A549 (cell line): Measurements from ENCODE around the gene CNOT11. TPM values are rescaled to one million over a fixed set of nuclear protein-coding genes. Genes with fewer than 3 reads are reported as not detected.

Source experiments
- ATAC-seq, 2 experiments: fragments of 200-7000 bp in 1 of 2; fragments of >200 bp in 1 of 2; cut with Nextera tagmentation in 1 of 2; cut with Tn5 transposase in 1 of 2; 3 replicates each; pipeline versions ENCODE4 v1.8.0 to v1.9.1; 2018 to 2020; ENCODE audit warnings: mild to moderate bottlenecking in 1 of 2, moderate library complexity in 1 of 2
- CTCF ChIA-PET: fragments of 300-600 bp; sonication (Branson Sonifier 250); formaldehyde crosslinking; extraction: SDS; loops from one replicate; lab custom pipeline; 2021; ENCODE audit warnings: antibody characterized with exemption, inconsistent platforms; lab: Yijun Ruan, JAX
- POLR2A ChIA-PET: fragments of 350-600 bp; formaldehyde crosslinking; extraction: SDS; loops from one replicate; lab custom pipeline; 2021; ENCODE audit warnings: antibody characterized with exemption, inconsistent platforms; lab: Yijun Ruan, JAX
- DNase-seq, 2 experiments: peaks; one replicate each; pipeline versions ENCODE4 v3.0.0 to v3.0.0-alpha.2; 2011 to 2016; ENCODE audit warnings: low read depth in 1 of 2, low spot score in 1 of 2
- FAIRE-seq: peaks from 2 replicates; lab custom pipeline; 2011; peaks lifted over from hg19 to GRCh38; lab: Jason Lieb, UNC
- H3K27ac ChIP-seq, 2 experiments: fragments of >200 bp; sonication (Bioruptor Twin); formaldehyde crosslinking; 3 replicates each; pipeline ENCODE4 v1.5.1; 2016 to 2017
- H3K4me1 ChIP-seq: fragments of >200 bp; sonication (Bioruptor Twin); formaldehyde crosslinking; 3 replicates; pipeline ENCODE4 v1.6.1; 2016
- H3K4me2 ChIP-seq: fragments of >200 bp; sonication (Bioruptor Twin); formaldehyde crosslinking; 3 replicates; pipeline ENCODE4 v1.6.1; 2016
- H3K4me3 ChIP-seq: fragments of >200 bp; sonication (Bioruptor Twin); formaldehyde crosslinking; 3 replicates; pipeline ENCODE4 v1.5.1; 2016
- H3K9me3 ChIP-seq: fragments of >200 bp; sonication (Bioruptor Twin); formaldehyde crosslinking; 3 replicates; pipeline ENCODE4 v1.6.1; 2016
- CEBPB ChIP-seq, 2 experiments: fragments of >200 bp in 1 of 2; sonication (Bioruptor Twin) in 1 of 2; formaldehyde crosslinking in 1 of 2; IDR thresholded peaks; 2 replicates each; pipeline ENCODE4 v1.6.1; 2012 to 2016
- EHF ChIP-seq: fragments of 250-450 bp; sonication (Bioruptor Pico); IDR thresholded peaks from 2 replicates; pipeline ENCODE4 v1.5.0; 2020; ENCODE audit warnings: mild to moderate bottlenecking
- EHMT2 ChIP-seq: fragments of 200-600 bp; sonication (generic); IDR thresholded peaks from 2 replicates; pipeline ENCODE4 v1.6.1; 2016; ENCODE audit warnings: antibody characterized with exemption, low read depth, mild to moderate bottlenecking, moderate library complexity
- EP300 ChIP-seq, 2 experiments: fragments of >200 bp; sonication (Bioruptor Twin); formaldehyde crosslinking; IDR thresholded peaks; 2 replicates in 1 of 2; 3 replicates in 1 of 2; pipeline ENCODE4 v1.6.1; 2016 to 2017
- FOXS1 ChIP-seq: fragments of 250-450 bp; sonication (Bioruptor Pico); IDR thresholded peaks from 2 replicates; pipeline ENCODE4 v1.5.0; 2020; ENCODE audit warnings: mild to moderate bottlenecking, moderate library complexity
- HDAC2 ChIP-seq: fragments of 200-600 bp; sonication (generic); IDR thresholded peaks from 2 replicates; pipeline ENCODE4 v1.6.1; 2016
- HEYL ChIP-seq: fragments of 250-450 bp; sonication (Bioruptor Pico); IDR thresholded peaks from 2 replicates; pipeline ENCODE4 v1.8.0; 2021; ENCODE audit warnings: mild to moderate bottlenecking, moderate library complexity
- HOXA7 ChIP-seq: fragments of 250-450 bp; sonication (Bioruptor Pico); IDR thresholded peaks from 2 replicates; pipeline ENCODE4 v1.5.0; 2020; ENCODE audit warnings: mild to moderate bottlenecking, moderate library complexity
- HOXB13 ChIP-seq: fragments of 250-450 bp; sonication (Bioruptor Pico); IDR thresholded peaks from 2 replicates; pipeline ENCODE4 v1.5.0; 2020; ENCODE audit warnings: low read depth, mild to moderate bottlenecking, moderate library complexity
- HOXB5 ChIP-seq: fragments of 250-450 bp; sonication (Bioruptor Pico); IDR thresholded peaks from 2 replicates; pipeline ENCODE4 v1.5.0; 2020; ENCODE audit warnings: mild to moderate bottlenecking, moderate library complexity
- JUN ChIP-seq, 2 experiments: fragments of >200 bp; sonication (Bioruptor Twin); formaldehyde crosslinking; IDR thresholded peaks; 2 replicates in 1 of 2; 3 replicates in 1 of 2; pipeline ENCODE4 v1.6.1; 2016 to 2017
- JUNB ChIP-seq: fragments of >200 bp; sonication (Bioruptor Twin); formaldehyde crosslinking; IDR thresholded peaks from 2 replicates; pipeline ENCODE4 v1.6.1; 2016
- KDM1A ChIP-seq: fragments of 200-600 bp; sonication (generic); IDR thresholded peaks from 2 replicates; pipeline ENCODE4 v1.6.1; 2016; ENCODE audit warnings: low read depth, mild to moderate bottlenecking
- KDM5A ChIP-seq: fragments of 200-600 bp; sonication (generic); IDR thresholded peaks from 2 replicates; pipeline ENCODE4 v1.6.1; 2016; ENCODE audit warnings: antibody characterized with exemption, mild to moderate bottlenecking
- MAFK ChIP-seq: fragments of 450-650 bp; IDR thresholded peaks from 2 replicates; pipeline ENCODE4 v1.6.1; 2014; ENCODE audit not compliant: partially characterized antibody
- NFE2L2 ChIP-seq: fragments of 150-350 bp; conservative IDR thresholded peaks from 2 replicates; pipeline ENCODE4 v1.6.1; 2014; ENCODE audit warnings: low read length
- NPAS2 ChIP-seq: fragments of 250-450 bp; sonication (Bioruptor Pico); IDR thresholded peaks from 2 replicates; pipeline ENCODE4 v1.8.0; 2022; ENCODE audit warnings: mild to moderate bottlenecking, moderate library complexity, borderline replicate concordance
- POLR2AphosphoS2 ChIP-seq: conservative IDR thresholded peaks from 2 replicates; pipeline ENCODE4 v1.6.1; 2012; ENCODE audit warnings: low read length, improper control_type of control experiment, inconsistent platforms
- RCOR1 ChIP-seq: fragments of 150-350 bp; IDR thresholded peaks from 2 replicates; pipeline ENCODE4 v1.6.1; 2014; ENCODE audit warnings: antibody characterized with exemption, low read length, low read depth
- SREBF2 ChIP-seq: fragments of 450-650 bp; IDR thresholded peaks from 2 replicates; pipeline ENCODE4 v1.6.1; 2014; ENCODE audit warnings: mild to moderate bottlenecking, moderate library complexity
- TFCP2L1 ChIP-seq: fragments of 250-450 bp; sonication (Bioruptor Pico); IDR thresholded peaks from 2 replicates; pipeline ENCODE4 v1.5.0; 2021; ENCODE audit warnings: mild to moderate bottlenecking
- TP53 ChIP-seq: fragments of 250-450 bp; sonication (Bioruptor Pico); IDR thresholded peaks from 2 replicates; pipeline ENCODE4 v1.5.0; 2021; ENCODE audit warnings: mild to moderate bottlenecking, moderate library complexity
- WGBS: methylation state at CpG from one replicate; pipeline ENCODE4 v1.1.6; 2017; ENCODE audit errors: missing lambda C conversion rate; 5-methylcytosine and 5-hydroxymethylcytosine counted together
- polyA plus RNA-seq, 4 experiments: library from polyadenylated mRNA; depleted of rRNA in 3 of 4; stranded (reverse); fragments of >200 nt; fragmentation: RNase III in 1 of 4; extraction: RNeasy Plus Mini Kit Qiagen cat#74134 plus additional on column Dnase treatment in 1 of 4; gene quantifications; 2 replicates in 3 of 4; 3 replicates in 1 of 4; pipeline ENCODE4 v1.2.3, GENCODE V29; 2011 to 2017
- TF ChIP-seq, protein P1 (sequence below): fragments of >200 bp; sonication (Bioruptor Twin); formaldehyde crosslinking; IDR thresholded peaks from 3 replicates; pipeline ENCODE4 v1.5.1; 2016
- TF ChIP-seq, protein P2 (sequence below): fragments of >200 bp; sonication (Bioruptor Twin); formaldehyde crosslinking; IDR thresholded peaks from 3 replicates; pipeline ENCODE4 v1.6.1; 2016
- TF ChIP-seq, protein P3 (sequence below): fragments of >200 bp; sonication (Bioruptor Twin); formaldehyde crosslinking; IDR thresholded peaks from 2 replicates; pipeline ENCODE4 v1.6.1; 2016
- TF ChIP-seq, protein P4 (sequence below): IDR thresholded peaks from 2 replicates; pipeline ENCODE4 v1.6.1; 2012; ENCODE audit warnings: low read depth, borderline replicate concordance
- TF ChIP-seq, protein P5 (sequence below): fragments of 450-650 bp; IDR thresholded peaks from 2 replicates; pipeline ENCODE4 v1.6.1; 2014; ENCODE audit warnings: antibody characterized with exemption

The CNOT11 gene
- polyA plus RNA-seq, 2 of the 4 experiments (the other 2 are of a cell fraction), result 35.8 to 76.7 TPM

DNA sequence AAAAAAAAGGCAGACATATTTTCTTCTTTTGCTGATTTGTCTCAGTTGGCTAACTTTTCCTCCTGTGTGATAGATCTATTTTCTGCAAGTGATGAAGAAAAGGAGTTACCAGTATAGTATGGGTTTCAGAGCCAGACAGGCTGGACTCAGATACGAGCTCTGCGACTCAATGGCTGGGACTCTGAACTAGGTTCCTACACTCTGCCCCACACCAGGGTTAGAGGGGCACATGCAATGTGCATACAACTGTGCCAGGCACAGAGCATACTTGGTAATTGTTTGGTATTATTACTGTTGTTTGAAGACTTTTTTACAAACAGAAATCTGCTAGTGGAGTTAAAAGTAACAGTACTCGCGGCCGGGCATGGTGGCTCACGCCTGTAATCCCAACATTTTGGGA, 34.0 kb downstream of the CNOT11 start:
- POLR2A ChIA-PET, result no interaction called here
- FAIRE-seq, result no peak
- H3K27ac ChIP-seq, result no peak overlapping the region
- no peak for DNase-seq
- no peaks in the 10 kb centered on the region for H3K4me1 ChIP-seq
- H3K9me3 ChIP-seq, result no peaks in the 10 kb centered on the region
- TF ChIP-seq POLR2AphosphoS2, result no peak
- no peak for TF ChIP-seq KDM5A
- TF ChIP-seq NPAS2 (CRISPR knock-in tag), result no peak
- no peak for TF ChIP-seq JUN (IDR thresholded peaks at IDR 0.05)
- TF ChIP-seq HOXB13, result no peak
- TF ChIP-seq, protein P1, sequence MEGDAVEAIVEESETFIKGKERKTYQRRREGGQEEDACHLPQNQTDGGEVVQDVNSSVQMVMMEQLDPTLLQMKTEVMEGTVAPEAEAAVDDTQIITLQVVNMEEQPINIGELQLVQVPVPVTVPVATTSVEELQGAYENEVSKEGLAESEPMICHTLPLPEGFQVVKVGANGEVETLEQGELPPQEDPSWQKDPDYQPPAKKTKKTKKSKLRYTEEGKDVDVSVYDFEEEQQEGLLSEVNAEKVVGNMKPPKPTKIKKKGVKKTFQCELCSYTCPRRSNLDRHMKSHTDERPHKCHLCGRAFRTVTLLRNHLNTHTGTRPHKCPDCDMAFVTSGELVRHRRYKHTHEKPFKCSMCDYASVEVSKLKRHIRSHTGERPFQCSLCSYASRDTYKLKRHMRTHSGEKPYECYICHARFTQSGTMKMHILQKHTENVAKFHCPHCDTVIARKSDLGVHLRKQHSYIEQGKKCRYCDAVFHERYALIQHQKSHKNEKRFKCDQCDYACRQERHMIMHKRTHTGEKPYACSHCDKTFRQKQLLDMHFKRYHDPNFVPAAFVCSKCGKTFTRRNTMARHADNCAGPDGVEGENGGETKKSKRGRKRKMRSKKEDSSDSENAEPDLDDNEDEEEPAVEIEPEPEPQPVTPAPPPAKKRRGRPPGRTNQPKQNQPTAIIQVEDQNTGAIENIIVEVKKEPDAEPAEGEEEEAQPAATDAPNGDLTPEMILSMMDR, result no peak
- TF ChIP-seq NFE2L2, result no peak
- ATAC-seq, result no peak
- WGBS, result 96% methylated on average over 6 of the region's 6 CpGs
- CTCF ChIA-PET, result no interaction called here
- H3K4me2 ChIP-seq, result no peak overlapping the region
- no peak overlapping the region for H3K4me3 ChIP-seq

DNA sequence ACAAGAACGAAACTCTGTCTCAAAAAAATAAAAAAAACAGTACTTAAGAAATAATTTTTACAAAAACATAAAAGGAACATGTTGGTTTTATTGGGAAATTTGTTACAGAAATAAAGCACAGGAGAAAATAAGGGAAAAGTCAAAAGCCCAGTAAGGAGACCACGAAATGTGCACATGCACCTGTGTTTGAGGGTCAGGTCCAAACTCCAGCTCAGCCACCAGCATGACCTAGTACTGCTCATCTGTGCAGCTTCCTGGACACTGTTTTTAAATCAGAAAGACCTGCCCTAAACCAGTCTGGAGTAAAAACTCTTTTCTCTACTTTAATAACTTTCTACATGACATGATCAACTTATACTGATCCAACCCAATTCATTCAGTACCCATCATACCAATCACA, 34.6 kb downstream of the CNOT11 start:
- Histone ChIP-seq H3K9me3 (no peaks in the 10 kb centered on the region), H3K4me1 (no peaks in the 10 kb centered on the region), H3K27ac (no peak overlapping the region), H3K4me3 (no peak overlapping the region), H3K4me2 (no peak overlapping the region)
- ATAC-seq (no peak), FAIRE-seq (no peak), DNase-seq (no peak)
- no peak for TF ChIP-seq FOXS1 (CRISPR knock-in tag)
- TF ChIP-seq, protein P2, sequence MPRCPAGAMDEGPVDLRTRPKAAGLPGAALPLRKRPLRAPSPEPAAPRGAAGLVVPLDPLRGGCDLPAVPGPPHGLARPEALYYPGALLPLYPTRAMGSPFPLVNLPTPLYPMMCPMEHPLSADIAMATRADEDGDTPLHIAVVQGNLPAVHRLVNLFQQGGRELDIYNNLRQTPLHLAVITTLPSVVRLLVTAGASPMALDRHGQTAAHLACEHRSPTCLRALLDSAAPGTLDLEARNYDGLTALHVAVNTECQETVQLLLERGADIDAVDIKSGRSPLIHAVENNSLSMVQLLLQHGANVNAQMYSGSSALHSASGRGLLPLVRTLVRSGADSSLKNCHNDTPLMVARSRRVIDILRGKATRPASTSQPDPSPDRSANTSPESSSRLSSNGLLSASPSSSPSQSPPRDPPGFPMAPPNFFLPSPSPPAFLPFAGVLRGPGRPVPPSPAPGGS, result no peak
- TF ChIP-seq EP300 (IDR thresholded peaks at IDR 0.05), result no peak
- TF ChIP-seq TFCP2L1 (CRISPR knock-in tag), result no peak
- no peak for TF ChIP-seq POLR2AphosphoS2
- TF ChIP-seq CEBPB (IDR thresholded peaks at IDR 0.05), result no peak
- TF ChIP-seq, protein P3, sequence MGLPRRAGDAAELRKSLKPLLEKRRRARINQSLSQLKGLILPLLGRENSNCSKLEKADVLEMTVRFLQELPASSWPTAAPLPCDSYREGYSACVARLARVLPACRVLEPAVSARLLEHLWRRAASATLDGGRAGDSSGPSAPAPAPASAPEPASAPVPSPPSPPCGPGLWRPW, result no peak
- no peak for TF ChIP-seq KDM1A
- TF ChIP-seq JUNB, result no peak
- TF ChIP-seq, protein P1, result no peak
- no peak for TF ChIP-seq RCOR1
- TF ChIP-seq MAFK, result no peak
- CTCF ChIA-PET, result interaction anchor here (0.6 kb wide), 1 partner anchor 1070 kb away, joined by 5 read pairs; no protein-coding TSS in a partner anchor
- POLR2A ChIA-PET, result no interaction called here
- 93% methylated on average over 2 of the region's 2 CpGs for WGBS

DNA sequence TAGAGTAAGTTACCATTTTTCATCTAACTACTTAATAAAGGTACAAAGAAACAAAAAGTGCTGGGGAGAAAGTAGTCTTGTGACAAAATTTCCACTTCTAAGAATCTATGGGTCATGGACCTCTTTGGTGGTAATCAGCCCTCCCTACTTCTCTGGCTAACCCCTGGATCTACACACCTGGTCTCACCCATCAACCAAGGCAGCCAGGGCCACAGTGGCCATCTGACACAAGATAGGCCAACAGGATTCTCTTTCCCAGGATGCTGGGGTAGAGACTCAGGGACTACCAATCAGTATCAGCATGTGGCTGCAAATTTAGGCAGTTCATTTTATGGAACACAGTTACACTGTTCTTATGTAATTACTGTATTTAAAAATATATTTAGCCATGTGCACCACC, 38.0 kb downstream of the CNOT11 start:
- H3K4me3 ChIP-seq, result no peak overlapping the region
- TF ChIP-seq JUNB (no peak), HEYL (CRISPR knock-in tag) (no peak), SREBF2 (no peak), HOXB5 (no peak), EHF (CRISPR knock-in tag) (no peak), HDAC2 (no peak), EHMT2 (no peak), TP53 (CRISPR knock-in tag) (no peak), HOXA7 (no peak)
- TF ChIP-seq, protein P4, sequence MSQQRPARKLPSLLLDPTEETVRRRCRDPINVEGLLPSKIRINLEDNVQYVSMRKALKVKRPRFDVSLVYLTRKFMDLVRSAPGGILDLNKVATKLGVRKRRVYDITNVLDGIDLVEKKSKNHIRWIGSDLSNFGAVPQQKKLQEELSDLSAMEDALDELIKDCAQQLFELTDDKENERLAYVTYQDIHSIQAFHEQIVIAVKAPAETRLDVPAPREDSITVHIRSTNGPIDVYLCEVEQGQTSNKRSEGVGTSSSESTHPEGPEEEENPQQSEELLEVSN, result no peak
- TF ChIP-seq, protein P5, sequence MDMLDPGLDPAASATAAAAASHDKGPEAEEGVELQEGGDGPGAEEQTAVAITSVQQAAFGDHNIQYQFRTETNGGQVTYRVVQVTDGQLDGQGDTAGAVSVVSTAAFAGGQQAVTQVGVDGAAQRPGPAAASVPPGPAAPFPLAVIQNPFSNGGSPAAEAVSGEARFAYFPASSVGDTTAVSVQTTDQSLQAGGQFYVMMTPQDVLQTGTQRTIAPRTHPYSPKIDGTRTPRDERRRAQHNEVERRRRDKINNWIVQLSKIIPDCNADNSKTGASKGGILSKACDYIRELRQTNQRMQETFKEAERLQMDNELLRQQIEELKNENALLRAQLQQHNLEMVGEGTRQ, result no peak
- TF ChIP-seq, all 56 proteins: peak for 0
- H3K9me3 ChIP-seq, result no peaks in the 10 kb centered on the region
- DNase-seq, result no peak
- H3K27ac ChIP-seq, result no peak overlapping the region
- ATAC-seq, result no peak
- ChIA-PET POLR2A (no interaction called here), CTCF (no interaction called here)
- H3K4me1 ChIP-seq, result no peaks in the 10 kb centered on the region
- FAIRE-seq, result no peak
- no peak overlapping the region for H3K4me2 ChIP-seq
